ENCODE data around the gene COX6A2. TPM values are rescaled to one million over a fixed set of nuclear protein-coding genes. Genes with fewer than 3 reads are reported as not detected.

COX6A2 gene
- total and polyA plus RNA-seq, 2 experiments from 2014 or later = 6.0 TPM; not detected in 1

DNA sequence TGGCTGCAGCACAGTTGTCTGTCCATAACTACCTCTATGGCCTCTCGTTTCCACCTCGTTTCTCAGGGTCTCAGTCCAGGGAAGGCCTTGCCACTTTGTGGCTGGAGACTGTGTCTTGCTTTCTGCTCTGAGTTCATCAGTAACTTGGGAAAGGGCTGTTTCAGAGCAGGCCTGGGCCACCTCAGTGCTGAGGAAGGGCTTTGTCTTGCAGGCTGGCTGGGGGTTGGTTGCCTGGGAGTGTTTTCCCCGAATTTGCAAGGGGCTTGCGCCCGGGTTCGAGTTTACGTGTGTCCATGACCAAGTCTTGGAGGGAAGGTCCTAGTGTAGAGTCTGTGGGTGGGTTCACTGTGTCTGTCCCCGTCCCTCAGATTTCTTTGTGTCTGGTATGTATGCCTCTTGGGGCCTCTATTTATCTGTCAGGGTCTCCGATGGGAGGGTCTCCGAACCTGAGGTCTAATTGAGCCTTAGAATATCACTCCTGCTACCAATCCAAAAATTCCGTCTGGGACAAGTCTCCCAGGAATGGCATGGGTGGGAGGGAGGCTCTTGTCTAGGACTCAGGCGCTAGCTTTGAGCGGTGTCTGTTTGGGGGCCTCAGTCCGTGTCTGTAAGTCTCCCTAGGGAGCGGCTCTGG lies 43.2 kb upstream of the COX6A2 start (continued):
- TF ChIP-seq, protein P1, sequence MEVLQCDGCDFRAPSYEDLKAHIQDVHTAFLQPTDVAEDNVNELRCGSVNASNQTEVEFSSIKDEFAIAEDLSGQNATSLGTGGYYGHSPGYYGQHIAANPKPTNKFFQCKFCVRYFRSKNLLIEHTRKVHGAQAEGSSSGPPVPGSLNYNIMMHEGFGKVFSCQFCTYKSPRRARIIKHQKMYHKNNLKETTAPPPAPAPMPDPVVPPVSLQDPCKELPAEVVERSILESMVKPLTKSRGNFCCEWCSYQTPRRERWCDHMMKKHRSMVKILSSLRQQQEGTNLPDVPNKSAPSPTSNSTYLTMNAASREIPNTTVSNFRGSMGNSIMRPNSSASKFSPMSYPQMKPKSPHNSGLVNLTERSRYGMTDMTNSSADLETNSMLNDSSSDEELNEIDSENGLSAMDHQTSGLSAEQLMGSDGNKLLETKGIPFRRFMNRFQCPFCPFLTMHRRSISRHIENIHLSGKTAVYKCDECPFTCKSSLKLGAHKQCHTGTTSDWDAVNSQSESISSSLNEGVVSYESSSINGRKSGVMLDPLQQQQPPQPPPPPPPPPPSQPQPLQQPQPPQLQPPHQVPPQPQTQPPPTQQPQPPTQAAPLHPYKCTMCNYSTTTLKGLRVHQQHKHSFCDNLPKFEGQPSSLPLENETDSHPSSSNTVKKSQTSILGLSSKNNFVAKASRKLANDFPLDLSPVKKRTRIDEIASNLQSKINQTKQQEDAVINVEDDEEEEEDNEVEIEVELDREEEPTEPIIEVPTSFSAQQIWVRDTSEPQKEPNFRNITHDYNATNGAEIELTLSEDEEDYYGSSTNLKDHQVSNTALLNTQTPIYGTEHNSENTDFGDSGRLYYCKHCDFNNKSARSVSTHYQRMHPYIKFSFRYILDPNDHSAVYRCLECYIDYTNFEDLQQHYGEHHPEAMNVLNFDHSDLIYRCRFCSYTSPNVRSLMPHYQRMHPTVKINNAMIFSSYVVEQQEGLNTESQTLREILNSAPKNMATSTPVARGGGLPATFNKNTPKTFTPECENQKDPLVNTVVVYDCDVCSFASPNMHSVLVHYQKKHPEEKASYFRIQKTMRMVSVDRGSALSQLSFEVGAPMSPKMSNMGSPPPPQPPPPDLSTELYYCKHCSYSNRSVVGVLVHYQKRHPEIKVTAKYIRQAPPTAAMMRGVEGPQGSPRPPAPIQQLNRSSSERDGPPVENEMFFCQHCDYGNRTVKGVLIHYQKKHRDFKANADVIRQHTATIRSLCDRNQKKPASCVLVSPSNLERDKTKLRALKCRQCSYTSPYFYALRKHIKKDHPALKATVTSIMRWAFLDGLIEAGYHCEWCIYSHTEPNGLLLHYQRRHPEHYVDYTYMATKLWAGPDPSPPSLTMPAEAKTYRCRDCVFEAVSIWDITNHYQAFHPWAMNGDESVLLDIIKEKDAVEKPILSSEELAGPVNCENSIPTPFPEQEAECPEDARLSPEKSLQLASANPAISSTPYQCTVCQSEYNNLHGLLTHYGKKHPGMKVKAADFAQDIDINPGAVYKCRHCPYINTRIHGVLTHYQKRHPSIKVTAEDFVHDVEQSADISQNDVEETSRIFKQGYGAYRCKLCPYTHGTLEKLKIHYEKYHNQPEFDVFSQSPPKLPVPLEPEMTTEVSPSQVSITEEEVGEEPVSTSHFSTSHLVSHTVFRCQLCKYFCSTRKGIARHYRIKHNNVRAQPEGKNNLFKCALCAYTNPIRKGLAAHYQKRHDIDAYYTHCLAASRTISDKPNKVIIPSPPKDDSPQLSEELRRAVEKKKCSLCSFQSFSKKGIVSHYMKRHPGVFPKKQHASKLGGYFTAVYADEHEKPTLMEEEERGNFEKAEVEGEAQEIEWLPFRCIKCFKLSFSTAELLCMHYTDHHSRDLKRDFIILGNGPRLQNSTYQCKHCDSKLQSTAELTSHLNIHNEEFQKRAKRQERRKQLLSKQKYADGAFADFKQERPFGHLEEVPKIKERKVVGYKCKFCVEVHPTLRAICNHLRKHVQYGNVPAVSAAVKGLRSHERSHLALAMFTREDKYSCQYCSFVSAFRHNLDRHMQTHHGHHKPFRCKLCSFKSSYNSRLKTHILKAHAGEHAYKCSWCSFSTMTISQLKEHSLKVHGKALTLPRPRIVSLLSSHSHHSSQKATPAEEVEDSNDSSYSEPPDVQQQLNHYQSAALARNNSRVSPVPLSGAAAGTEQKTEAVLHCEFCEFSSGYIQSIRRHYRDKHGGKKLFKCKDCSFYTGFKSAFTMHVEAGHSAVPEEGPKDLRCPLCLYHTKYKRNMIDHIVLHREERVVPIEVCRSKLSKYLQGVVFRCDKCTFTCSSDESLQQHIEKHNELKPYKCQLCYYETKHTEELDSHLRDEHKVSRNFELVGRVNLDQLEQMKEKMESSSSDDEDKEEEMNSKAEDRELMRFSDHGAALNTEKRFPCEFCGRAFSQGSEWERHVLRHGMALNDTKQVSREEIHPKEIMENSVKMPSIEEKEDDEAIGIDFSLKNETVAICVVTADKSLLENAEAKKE (CRISPR knock-in tag; IDR thresholded peaks at IDR 0.05) = no peak
- no peak for TF ChIP-seq POLR2AphosphoS5 (IDR thresholded peaks at IDR 0.05; ENCODE audit: low read depth)
- no peak for TF ChIP-seq STAT1 (IDR thresholded peaks at IDR 0.05; ENCODE audit: unreplicated experiment)

DNA sequence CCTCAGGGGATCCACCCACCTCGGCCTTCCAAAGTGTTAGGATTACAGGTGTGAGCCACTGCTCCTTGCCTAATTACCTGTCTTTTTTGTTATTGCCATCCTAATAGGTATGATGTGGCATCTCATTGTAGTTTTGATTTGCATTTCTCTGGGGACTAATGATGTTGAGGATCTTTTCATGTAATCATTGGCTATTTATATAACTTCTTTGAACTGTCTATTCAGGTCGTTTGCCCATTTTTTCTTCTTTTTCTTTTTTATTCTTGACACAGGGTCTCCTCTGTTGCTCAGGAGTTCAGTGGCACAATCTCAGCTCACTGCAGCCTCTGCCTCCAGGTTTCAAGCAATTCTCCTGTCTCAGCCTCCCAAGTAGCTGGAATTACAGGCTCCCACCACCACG lies 42.5 kb upstream of the COX6A2 start:
- Mint-ChIP-seq H3K36me3 (ENCODE audit: low read depth) (peaks cover 17% of the 10 kb centered on the region), H3K4me3 (no peak overlapping the region), H3K27ac (no peak overlapping the region), H3K27me3 (ENCODE audit: insufficient read depth, low read depth, poor library complexity) (peaks cover 41% of the 10 kb centered on the region), H3K9me3 (peaks cover 6% of the 10 kb centered on the region), H3K4me1 (peaks cover 8% of the 10 kb centered on the region; the same call in 2 of the 3 replicates)
- no peaks in the 10 kb centered on the region; the same call in 1 of the 2 replicates for H4K20me1 ChIP-seq (replicated peaks; ENCODE audit: insufficient read depth)
- ATAC-seq = no peak
- H3F3A ChIP-seq (replicated peaks; ENCODE audit: low read depth) = no peaks in the 10 kb centered on the region
- H3K9me2 ChIP-seq (ENCODE audit: insufficient read depth) = no peaks in the 10 kb centered on the region
- no peak overlapping the region for H3K27ac ChIP-seq (ENCODE audit: low read depth)
- H3K27me3 ChIP-seq (ENCODE audit: insufficient read depth) = peaks cover 49% of the 10 kb centered on the region
- H2AFZ ChIP-seq = no peak overlapping the region
- no peaks in the 10 kb centered on the region; the same call in 1 of the 2 replicates for H3K36me3 ChIP-seq (ENCODE audit: insufficient read depth)
- H3K4me2 ChIP-seq = no peak overlapping the region
- no peaks in the 10 kb centered on the region for H3K79me2 ChIP-seq (replicated peaks; ENCODE audit: insufficient read depth)
- H3K4me1 ChIP-seq (ENCODE audit: insufficient read depth) = peaks cover 7% of the 10 kb centered on the region; the same call in 1 of the 2 replicates
- no peak overlapping the region for H3K4me3 ChIP-seq
- no peak for DNase-seq (ENCODE audit: low spot score)
- TF ChIP-seq EZH2phosphoT487 (IDR thresholded peaks at IDR 0.05; ENCODE audit: unreplicated experiment) (no peak), NANOG (IDR thresholded peaks at IDR 0.05; ENCODE audit: borderline replicate concordance) (no peak), POLR2AphosphoS5 (IDR thresholded peaks at IDR 0.05; ENCODE audit: low read depth) (no peak), ZNF114 (CRISPR knock-in tag; IDR thresholded peaks at IDR 0.05) (no peak), JUNB (IDR thresholded peaks at IDR 0.05; ENCODE audit: unreplicated experiment) (no peak), CREB1 (CRISPR knock-in tag; IDR thresholded peaks at IDR 0.05; ENCODE audit: low read depth) (no peak), EZH2 (IDR thresholded peaks at IDR 0.05; ENCODE audit: low read depth, unreplicated experiment) (no peak)
- TF ChIP-seq, protein P2, sequence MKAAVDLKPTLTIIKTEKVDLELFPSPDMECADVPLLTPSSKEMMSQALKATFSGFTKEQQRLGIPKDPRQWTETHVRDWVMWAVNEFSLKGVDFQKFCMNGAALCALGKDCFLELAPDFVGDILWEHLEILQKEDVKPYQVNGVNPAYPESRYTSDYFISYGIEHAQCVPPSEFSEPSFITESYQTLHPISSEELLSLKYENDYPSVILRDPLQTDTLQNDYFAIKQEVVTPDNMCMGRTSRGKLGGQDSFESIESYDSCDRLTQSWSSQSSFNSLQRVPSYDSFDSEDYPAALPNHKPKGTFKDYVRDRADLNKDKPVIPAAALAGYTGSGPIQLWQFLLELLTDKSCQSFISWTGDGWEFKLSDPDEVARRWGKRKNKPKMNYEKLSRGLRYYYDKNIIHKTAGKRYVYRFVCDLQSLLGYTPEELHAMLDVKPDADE (IDR thresholded peaks at IDR 0.05) = no peak
- TF ChIP-seq, protein P3, sequence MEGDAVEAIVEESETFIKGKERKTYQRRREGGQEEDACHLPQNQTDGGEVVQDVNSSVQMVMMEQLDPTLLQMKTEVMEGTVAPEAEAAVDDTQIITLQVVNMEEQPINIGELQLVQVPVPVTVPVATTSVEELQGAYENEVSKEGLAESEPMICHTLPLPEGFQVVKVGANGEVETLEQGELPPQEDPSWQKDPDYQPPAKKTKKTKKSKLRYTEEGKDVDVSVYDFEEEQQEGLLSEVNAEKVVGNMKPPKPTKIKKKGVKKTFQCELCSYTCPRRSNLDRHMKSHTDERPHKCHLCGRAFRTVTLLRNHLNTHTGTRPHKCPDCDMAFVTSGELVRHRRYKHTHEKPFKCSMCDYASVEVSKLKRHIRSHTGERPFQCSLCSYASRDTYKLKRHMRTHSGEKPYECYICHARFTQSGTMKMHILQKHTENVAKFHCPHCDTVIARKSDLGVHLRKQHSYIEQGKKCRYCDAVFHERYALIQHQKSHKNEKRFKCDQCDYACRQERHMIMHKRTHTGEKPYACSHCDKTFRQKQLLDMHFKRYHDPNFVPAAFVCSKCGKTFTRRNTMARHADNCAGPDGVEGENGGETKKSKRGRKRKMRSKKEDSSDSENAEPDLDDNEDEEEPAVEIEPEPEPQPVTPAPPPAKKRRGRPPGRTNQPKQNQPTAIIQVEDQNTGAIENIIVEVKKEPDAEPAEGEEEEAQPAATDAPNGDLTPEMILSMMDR (conservative IDR thresholded peaks at IDR 0.05; ENCODE audit: low read depth in 2 of 2) = no peak
- TF ChIP-seq, protein P4, sequence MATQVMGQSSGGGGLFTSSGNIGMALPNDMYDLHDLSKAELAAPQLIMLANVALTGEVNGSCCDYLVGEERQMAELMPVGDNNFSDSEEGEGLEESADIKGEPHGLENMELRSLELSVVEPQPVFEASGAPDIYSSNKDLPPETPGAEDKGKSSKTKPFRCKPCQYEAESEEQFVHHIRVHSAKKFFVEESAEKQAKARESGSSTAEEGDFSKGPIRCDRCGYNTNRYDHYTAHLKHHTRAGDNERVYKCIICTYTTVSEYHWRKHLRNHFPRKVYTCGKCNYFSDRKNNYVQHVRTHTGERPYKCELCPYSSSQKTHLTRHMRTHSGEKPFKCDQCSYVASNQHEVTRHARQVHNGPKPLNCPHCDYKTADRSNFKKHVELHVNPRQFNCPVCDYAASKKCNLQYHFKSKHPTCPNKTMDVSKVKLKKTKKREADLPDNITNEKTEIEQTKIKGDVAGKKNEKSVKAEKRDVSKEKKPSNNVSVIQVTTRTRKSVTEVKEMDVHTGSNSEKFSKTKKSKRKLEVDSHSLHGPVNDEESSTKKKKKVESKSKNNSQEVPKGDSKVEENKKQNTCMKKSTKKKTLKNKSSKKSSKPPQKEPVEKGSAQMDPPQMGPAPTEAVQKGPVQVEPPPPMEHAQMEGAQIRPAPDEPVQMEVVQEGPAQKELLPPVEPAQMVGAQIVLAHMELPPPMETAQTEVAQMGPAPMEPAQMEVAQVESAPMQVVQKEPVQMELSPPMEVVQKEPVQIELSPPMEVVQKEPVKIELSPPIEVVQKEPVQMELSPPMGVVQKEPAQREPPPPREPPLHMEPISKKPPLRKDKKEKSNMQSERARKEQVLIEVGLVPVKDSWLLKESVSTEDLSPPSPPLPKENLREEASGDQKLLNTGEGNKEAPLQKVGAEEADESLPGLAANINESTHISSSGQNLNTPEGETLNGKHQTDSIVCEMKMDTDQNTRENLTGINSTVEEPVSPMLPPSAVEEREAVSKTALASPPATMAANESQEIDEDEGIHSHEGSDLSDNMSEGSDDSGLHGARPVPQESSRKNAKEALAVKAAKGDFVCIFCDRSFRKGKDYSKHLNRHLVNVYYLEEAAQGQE (IDR thresholded peaks at IDR 0.05; ENCODE audit: unreplicated experiment) = no peak

Measured in GM23338 (cell line).